Lower lobe of right lung (tissue), 2 donors: ENCODE data around the gene MMAB. TPM values are rescaled to one million over a fixed set of nuclear protein-coding genes. Genes with fewer than 3 reads are reported as not detected.

ENCODE experiments used
- ATAC-seq, 2 donors: fragments of 200-7000 bp; cut with Tn5 transposase; one replicate each; pipeline ENCODE4 v1.9.1; 2020 to 2022; ENCODE audit warnings: mild to moderate bottlenecking in 2 of 2, moderate library complexity in 2 of 2
- DNase-seq: peaks from one replicate; pipeline ENCODE4 v3.0.0-alpha.2; 2020
- H3K27ac ChIP-seq: fragments of 200-600 bp; one replicate; pipeline ENCODE4 v1.8.0; 2022
- H3K27me3 ChIP-seq: fragments of 200-600 bp; one replicate; pipeline ENCODE4 v1.8.0; 2022; ENCODE audit warnings: low read depth
- H3K36me3 ChIP-seq: fragments of 200-600 bp; one replicate; pipeline ENCODE4 v1.8.0; 2022; ENCODE audit warnings: mild to moderate bottlenecking
- H3K4me1 ChIP-seq: fragments of 200-600 bp; one replicate; pipeline ENCODE4 v1.8.0; 2022
- H3K4me3 ChIP-seq: fragments of 200-600 bp; one replicate; pipeline ENCODE4 v1.8.0; 2022; ENCODE audit warnings: mild to moderate bottlenecking
- H3K9me3 ChIP-seq: fragments of 200-600 bp; one replicate; pipeline ENCODE4 v1.8.0; 2022
- intact Hi-C: fragments of 100-400 bp; cut with DNase I; formaldehyde crosslinking; loops from one replicate; pipeline ENCODE4 v1.11.0; 2022
- total RNA-seq: library from RNA; stranded (reverse); fragmentation: NEBNext Ultra II Directional; extraction: Animal tissue kit (Norgen Biotek cat#: 25700); gene quantifications from one replicate; pipeline ENCODE4 v1.2.1, GENCODE V29; 2021
- TF ChIP-seq, protein P1 (sequence below): fragments of 200-600 bp; IDR thresholded peaks from one replicate; pipeline ENCODE4 v1.8.0; 2022; ENCODE audit warnings: antibody characterized with exemption, mild to moderate bottlenecking
- donor health status: DM: no; HTN: yes; CAD: no; lungs with severe emphysema.

Gene MMAB
- total RNA-seq, 1 donor from 2014 or later: 55.0 TPM

DNA sequence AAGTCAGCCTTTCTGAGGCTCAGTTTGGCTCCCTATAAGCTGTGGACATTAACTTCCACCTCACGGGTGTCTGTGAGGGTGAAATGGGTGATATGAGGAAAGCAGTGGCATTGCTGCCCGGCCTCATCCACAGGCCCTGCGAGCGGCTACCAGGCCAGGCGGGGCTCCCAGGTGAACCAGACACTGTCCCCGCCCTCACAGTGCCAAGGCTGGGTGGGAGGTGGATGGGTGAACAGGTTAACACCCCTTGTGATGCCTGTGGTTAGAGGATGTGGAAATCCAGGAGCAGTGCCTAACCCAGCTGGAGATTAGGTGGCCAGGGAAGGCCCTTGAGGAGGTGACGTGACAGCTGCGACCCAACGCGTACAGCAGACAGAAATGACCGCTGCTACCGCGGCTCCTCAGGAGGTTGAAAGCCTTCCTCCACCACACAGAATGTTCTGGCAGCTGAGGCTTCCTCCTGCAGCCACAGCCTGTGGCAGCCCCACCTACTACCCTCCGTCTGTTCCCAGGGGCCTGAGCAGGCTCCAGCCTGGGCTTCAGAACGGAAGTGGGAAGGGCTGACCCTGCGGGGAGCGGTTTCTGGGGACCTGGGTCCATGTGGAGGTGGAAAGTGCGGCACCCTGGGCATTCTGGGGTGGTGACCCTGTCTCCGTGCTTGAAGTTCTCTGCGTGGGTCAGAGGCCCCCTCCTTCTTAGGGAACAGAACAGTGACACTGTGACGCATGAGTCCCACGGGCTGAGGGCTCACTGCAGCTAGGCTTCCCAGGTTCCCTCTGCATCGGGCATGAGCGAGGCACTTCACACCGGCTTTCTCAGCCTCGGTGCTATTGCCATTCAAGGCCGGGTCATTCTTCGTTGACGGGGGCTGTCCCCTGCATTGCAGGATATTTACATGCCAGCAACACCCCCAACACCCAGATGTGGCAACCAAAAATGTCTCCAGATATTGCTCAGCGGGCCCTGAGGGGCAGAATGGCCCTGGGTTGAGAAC lies 9.7 kb downstream of the MMAB start:
- Histone ChIP-seq H3K27me3 (no peaks in the 10 kb centered on the region), H3K4me1 (no peaks in the 10 kb centered on the region), H3K36me3 (peaks cover 79% of the 10 kb centered on the region), H3K9me3 (no peaks in the 10 kb centered on the region), H3K4me3 (no peak overlapping the region), H3K27ac (no peak overlapping the region)
- TF ChIP-seq, protein P1, sequence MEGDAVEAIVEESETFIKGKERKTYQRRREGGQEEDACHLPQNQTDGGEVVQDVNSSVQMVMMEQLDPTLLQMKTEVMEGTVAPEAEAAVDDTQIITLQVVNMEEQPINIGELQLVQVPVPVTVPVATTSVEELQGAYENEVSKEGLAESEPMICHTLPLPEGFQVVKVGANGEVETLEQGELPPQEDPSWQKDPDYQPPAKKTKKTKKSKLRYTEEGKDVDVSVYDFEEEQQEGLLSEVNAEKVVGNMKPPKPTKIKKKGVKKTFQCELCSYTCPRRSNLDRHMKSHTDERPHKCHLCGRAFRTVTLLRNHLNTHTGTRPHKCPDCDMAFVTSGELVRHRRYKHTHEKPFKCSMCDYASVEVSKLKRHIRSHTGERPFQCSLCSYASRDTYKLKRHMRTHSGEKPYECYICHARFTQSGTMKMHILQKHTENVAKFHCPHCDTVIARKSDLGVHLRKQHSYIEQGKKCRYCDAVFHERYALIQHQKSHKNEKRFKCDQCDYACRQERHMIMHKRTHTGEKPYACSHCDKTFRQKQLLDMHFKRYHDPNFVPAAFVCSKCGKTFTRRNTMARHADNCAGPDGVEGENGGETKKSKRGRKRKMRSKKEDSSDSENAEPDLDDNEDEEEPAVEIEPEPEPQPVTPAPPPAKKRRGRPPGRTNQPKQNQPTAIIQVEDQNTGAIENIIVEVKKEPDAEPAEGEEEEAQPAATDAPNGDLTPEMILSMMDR: no peak
- no peak for ATAC-seq
- no peak for DNase-seq
- intact Hi-C loops: no loop called here

DNA sequence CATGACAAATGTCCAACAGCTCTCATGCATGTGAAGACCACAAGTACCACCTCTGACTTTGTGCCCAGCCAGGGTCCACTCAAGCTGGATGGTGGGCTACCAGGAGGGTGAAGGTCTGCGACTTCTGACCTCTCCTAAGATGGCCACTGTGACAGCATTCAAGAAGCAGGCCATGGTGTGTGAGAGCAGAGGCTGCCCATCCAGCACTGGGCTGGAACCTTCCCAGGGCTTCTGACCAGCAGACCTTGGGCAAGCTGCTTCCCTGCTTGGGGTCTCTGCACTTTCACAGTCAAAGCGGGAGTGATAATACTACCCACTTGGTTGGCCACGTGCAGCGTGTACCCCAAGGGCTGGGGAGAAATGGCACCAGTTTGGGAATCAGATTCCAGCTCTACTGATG lies 10.4 kb downstream of the MMAB start:
- intact Hi-C loops: no loop called here
- no peaks in the 10 kb centered on the region for H3K4me1 ChIP-seq
- TF ChIP-seq, protein P1: no peak
- ATAC-seq (no peak), DNase-seq (no peak)
- H3K27me3 ChIP-seq: no peaks in the 10 kb centered on the region
- H3K9me3 ChIP-seq: no peaks in the 10 kb centered on the region
- no peak overlapping the region for H3K27ac ChIP-seq
- H3K4me3 ChIP-seq: no peak overlapping the region
- H3K36me3 ChIP-seq: peaks cover 72% of the 10 kb centered on the region

DNA sequence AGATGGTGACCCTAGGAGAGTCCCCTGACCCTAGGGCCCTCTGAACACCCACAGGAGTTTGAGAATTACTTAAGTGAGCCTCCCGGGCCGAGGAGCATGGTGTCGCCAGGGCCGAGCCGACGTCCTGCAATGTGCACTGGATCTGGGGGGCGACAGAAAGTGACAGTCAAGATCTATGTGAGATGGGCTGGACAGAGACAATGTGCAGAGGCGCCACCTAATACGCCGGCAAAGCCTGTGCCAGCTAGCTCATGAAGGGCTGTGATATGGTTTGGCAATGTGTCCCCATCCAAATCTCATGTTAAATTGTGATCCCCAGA lies 11.6 kb downstream of the MMAB start:
- DNase-seq (no peak), ATAC-seq (no peak)
- TF ChIP-seq, protein P1: no peak
- Histone ChIP-seq H3K4me1 (no peaks in the 10 kb centered on the region), H3K27me3 (no peaks in the 10 kb centered on the region), H3K9me3 (no peaks in the 10 kb centered on the region), H3K36me3 (peaks cover 60% of the 10 kb centered on the region), H3K4me3 (no peak overlapping the region), H3K27ac (no peak overlapping the region)
- intact Hi-C loops: no loop called here

DNA sequence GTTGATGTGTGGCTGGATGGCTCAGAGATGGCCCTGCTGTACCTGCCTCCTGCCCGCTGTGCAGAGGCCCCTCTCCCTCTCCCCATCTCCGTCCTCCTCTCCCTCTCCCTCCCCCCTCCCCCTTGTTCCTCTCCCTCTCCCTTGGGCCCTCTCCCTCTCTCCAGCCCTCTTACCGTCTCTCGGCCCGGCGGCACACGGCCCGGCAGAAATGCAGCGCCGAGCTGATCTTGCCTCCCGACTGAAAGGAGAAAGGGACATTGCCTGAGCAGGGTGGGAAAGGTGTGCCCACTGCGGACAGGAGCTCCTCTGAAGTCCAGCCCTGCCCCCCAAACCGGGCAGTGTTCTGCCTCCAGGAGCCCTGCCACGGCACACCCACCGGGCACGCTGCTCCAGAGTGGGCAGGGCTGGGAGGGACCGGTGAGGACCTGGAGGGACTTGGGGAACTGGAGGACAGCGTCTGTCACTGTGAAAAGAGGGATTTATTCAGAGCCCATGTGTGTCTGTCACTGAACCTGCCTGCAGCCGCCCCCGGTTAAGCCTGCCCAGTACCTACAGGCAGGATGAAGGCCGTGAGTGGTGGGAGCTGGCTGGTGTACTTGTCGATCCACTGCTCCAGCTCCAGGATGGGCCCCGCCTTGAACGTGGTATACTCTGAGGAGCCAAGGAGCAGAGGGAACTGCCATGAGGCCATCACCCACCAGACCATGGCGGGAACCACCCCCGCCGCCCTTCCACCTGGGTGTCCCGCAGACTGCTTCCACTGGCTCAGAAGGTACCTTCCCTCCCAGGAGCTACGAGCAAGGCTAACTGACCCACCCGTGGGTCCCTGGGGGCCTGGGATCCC lies 12.2 kb downstream of the MMAB start:
- no peak for DNase-seq

DNA sequence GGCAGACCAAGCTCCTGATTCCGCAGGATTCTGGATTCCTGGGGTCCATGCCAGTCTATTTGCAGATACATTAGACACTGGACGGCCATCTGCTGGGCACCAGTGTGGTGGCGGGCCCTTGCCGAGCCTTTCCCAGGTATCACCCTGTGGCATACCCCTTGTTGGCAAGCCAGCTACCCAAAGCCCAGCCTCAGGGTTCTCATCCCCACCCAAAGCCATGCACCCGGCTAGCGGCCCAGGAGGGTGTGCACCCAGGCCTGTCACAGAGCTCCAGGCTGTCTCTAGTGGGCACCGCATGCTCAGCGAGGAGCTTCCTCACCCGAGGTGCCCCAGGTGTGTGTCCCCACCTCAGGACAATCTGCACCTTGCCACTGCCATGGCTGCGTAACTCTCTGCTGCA lies 13.7 kb downstream of the MMAB start:
- peaks cover 39% of the 10 kb centered on the region for H3K36me3 ChIP-seq
- no peaks in the 10 kb centered on the region for H3K27me3 ChIP-seq
- H3K4me1 ChIP-seq: no peaks in the 10 kb centered on the region
- H3K27ac ChIP-seq: no peak overlapping the region
- DNase-seq (no peak), ATAC-seq (no peak)
- H3K4me3 ChIP-seq: no peak overlapping the region
- H3K9me3 ChIP-seq: no peaks in the 10 kb centered on the region
- TF ChIP-seq, protein P1: no peak
- intact Hi-C loops: no loop called here

More for the DNA sequence above, 12.2 kb downstream of the MMAB start:
- Histone ChIP-seq H3K27me3 (no peaks in the 10 kb centered on the region), H3K9me3 (no peaks in the 10 kb centered on the region), H3K4me3 (no peak overlapping the region), H3K27ac (no peak overlapping the region), H3K36me3 (peaks cover 54% of the 10 kb centered on the region), H3K4me1 (no peaks in the 10 kb centered on the region)
- TF ChIP-seq, protein P1: no peak
- no peak for ATAC-seq
- intact Hi-C loops: no loop called here
